ENCODE measurements around the gene RRAS. TPM values are rescaled to one million over a fixed set of nuclear protein-coding genes. Genes with fewer than 3 reads are reported as not detected.

RRAS gene
- total and polyA plus RNA-seq, 2 donors = 11.8 to 279 TPM

DNA sequence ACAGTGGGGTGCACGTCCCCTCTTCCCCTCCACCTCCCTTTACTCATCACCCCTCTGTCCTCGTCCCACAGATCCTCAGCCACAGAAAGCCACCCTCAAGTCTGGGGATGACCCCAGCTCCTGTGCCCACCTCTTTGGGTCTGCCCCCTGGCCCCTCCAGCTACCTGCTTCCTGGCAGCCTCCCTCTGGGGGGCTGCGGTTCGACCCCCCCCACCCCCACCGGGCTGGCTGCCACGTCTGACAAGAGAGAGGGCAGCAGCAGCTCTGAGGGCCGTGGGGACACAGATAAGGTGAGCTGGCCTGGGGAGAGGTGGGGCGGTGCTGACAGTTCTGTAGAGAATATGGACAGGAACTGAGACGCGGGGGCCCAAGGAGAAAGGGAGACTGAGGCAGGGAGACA is 14.6 kb upstream of the RRAS start:
- WGBS = 83% methylated on average over 10 of the region's 10 CpGs
- Histone ChIP-seq H3K36me3 (ENCODE audit: insufficient read depth) (peaks cover 8% of the 10 kb centered on the region), H3K27ac (ENCODE audit: low read depth) (no peak overlapping the region), H3K4me3 (ENCODE audit: low read depth, low read length) (no peak overlapping the region), H3K4me1 (ENCODE audit: insufficient read depth) (no peaks in the 10 kb centered on the region)
- no peak for DNase-seq (ENCODE audit: extremely low spot score)

DNA sequence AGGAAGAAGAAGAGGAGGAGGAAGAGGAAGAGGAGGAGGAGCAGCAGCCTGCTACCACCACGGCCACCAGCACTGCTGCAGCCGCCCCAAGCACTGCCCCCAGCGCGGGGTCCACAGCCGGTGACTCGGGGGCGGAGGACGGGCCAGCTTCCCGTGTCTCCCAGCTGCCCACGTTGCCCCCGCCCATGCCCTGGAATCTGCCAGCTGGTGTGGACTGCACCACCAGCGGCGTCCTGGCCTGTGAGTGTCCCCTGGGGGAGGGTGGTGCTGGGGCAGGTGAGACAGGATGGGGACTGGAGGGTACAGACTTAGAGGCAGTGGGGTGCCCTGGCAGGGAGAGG is 13.5 kb upstream of the RRAS start:
- DNase-seq (ENCODE audit: extremely low spot score) = no peak
- peaks cover 8% of the 10 kb centered on the region for H3K36me3 ChIP-seq (ENCODE audit: insufficient read depth)
- 92% methylated on average over 13 of the region's 13 CpGs for WGBS

DNA sequence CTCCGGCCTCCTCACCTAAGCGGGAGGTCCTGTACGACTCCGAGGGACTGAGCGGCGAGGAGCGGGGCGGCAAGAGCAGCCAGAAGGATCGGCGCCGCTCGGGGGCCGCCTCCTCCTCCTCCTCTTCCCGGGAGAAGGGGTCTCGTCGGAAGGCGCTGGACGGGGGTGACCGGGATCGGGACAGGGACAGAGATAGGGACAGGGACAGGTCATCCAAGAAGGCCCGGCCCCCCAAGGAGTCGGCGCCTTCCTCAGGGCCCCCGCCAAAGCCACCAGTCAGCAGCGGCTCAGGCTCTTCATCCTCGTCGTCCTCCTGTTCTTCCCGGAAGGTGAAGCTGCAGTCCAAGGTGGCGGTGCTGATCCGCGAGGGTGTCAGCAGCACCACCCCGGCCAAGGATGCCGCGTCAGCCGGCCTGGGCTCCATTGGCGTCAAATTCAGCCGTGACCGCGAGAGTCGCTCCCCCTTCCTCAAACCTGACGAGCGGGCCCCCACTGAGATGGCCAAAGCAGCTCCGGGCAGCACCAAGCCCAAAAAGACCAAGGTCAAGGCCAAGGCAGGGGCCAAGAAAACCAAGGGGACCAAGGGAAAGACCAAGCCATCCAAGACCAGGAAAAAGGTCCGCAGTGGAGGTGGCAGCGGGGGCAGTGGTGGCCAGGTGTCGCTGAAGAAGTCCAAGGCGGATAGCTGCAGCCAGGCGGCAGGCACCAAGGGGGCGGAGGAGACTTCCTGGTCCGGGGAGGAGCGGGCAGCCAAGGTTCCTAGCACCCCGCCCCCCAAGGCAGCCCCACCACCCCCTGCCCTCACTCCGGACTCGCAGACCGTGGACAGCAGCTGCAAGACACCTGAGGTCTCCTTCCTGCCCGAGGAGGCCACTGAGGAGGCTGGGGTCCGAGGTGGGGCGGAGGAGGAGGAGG is 12.9 kb upstream of the RRAS start:
- no peak for DNase-seq (ENCODE audit: extremely low spot score)
- H3K4me3 ChIP-seq (ENCODE audit: low read depth, low read length) = no peak overlapping the region
- peaks cover 8% of the 10 kb centered on the region for H3K36me3 ChIP-seq (ENCODE audit: insufficient read depth)
- H3K27ac ChIP-seq (ENCODE audit: low read depth) = no peak overlapping the region
- H3K4me1 ChIP-seq (ENCODE audit: insufficient read depth) = no peaks in the 10 kb centered on the region
- 93% methylated on average over 58 of the region's 58 CpGs for WGBS

More for the DNA sequence above, 13.5 kb upstream of the RRAS start:
- no peak overlapping the region for H3K4me3 ChIP-seq (ENCODE audit: low read depth, low read length)
- no peaks in the 10 kb centered on the region for H3K4me1 ChIP-seq (ENCODE audit: insufficient read depth)
- H3K27ac ChIP-seq (ENCODE audit: low read depth) = no peak overlapping the region

DNA sequence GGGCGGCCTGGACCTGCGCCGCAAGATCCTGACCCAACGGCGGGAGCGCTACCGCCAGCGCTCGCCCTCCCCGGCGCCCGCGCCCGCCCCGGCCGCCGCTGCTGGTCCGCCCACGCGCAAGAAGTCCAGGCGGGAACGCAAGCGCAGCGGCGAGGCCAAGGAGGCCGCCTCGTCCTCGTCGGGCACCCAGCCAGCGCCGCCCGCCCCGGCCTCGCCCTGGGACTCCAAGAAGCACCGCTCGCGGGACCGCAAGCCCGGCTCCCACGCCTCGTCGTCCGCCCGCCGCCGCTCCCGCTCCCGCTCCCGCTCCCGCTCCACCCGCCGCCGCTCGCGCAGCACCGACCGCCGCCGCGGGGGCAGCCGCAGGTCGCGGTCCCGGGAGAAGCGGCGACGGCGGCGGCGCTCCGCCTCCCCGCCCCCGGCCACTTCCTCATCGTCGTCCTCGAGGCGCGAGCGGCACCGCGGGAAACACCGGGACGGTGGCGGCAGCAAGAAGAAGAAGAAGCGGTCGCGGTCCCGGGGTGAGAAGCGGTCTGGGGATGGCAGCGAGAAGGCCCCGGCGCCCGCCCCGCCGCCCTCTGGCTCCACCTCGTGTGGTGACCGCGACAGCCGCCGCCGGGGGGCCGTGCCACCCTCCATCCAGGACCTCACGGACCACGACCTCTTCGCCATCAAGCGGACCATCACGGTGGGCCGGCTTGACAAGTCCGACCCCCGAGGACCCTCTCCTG is 12.0 kb upstream of the RRAS start:
- peaks cover 8% of the 10 kb centered on the region for H3K36me3 ChIP-seq (ENCODE audit: insufficient read depth)
- H3K27ac ChIP-seq (ENCODE audit: low read depth) = no peak overlapping the region
- WGBS = 97% methylated on average over 110 of the region's 110 CpGs
- H3K4me1 ChIP-seq (ENCODE audit: insufficient read depth) = no peaks in the 10 kb centered on the region
- H3K4me3 ChIP-seq (ENCODE audit: low read depth, low read length) = no peak overlapping the region
- no peak for DNase-seq (ENCODE audit: extremely low spot score)

DNA sequence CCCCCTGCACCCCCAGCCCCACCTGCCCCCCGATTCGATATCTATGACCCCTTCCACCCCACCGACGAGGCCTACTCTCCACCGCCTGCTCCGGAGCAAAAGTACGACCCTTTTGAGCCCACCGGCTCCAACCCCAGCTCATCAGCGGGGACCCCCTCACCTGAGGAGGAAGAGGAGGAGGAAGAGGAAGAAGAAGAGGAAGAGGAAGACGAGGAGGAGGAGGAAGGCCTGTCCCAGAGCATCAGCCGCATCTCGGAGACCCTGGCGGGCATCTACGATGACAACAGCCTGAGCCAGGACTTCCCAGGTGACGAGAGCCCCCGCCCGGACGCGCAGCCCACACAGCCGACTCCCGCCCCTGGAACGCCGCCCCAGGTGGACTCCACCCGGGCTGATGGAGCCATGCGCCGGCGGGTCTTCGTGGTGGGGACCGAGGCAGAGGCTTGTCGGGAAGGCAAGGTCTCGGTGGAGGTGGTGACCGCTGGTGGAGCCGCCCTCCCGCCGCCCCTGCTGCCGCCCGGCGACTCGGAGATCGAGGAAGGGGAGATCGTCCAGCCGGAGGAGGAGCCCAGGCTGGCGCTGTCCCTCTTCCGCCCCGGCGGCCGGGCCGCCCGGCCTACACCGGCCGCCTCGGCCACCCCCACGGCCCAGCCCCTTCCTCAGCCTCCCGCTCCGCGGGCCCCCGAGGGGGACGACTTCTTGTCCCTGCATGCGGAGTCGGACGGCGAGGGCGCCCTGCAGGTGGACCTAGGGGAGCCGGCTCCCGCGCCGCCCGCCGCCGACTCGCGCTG is 11.3 kb upstream of the RRAS start:
- Histone ChIP-seq H3K4me3 (ENCODE audit: low read depth, low read length) (no peak overlapping the region), H3K4me1 (ENCODE audit: insufficient read depth) (no peaks in the 10 kb centered on the region), H3K27ac (ENCODE audit: low read depth) (no peak overlapping the region), H3K36me3 (ENCODE audit: insufficient read depth) (peaks cover 8% of the 10 kb centered on the region)
- no peak for DNase-seq (ENCODE audit: extremely low spot score)
- WGBS = 96% methylated on average over 72 of the region's 72 CpGs

DNA sequence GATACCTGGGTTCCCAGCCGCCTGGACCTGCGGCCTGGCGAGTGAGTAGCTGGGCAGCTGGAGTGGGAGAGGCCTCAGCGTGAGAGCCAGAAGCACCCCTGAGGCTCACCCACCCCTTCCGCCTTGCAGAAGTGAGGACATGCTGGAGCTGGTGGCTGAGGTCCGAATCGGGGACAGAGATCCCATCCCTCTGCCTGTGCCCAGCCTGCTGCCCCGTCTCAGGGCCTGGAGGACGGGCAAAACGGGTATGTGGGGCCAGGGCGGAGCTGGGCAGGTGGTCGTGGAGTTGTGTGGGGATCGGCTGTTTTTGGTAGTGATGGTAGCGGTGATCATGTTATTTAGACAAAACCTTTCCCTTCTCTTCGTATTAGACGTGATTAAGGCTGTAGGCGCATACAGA is 6.6 kb upstream of the RRAS start:
- Histone ChIP-seq H3K27ac (ENCODE audit: low read depth) (no peak overlapping the region), H3K4me1 (ENCODE audit: insufficient read depth) (no peaks in the 10 kb centered on the region), H3K36me3 (ENCODE audit: insufficient read depth) (peaks cover 4% of the 10 kb centered on the region), H3K4me3 (ENCODE audit: low read depth, low read length) (no peak overlapping the region)
- no peak for DNase-seq (ENCODE audit: extremely low spot score)
- 91% methylated on average over 17 of the region's 17 CpGs for WGBS

DNA sequence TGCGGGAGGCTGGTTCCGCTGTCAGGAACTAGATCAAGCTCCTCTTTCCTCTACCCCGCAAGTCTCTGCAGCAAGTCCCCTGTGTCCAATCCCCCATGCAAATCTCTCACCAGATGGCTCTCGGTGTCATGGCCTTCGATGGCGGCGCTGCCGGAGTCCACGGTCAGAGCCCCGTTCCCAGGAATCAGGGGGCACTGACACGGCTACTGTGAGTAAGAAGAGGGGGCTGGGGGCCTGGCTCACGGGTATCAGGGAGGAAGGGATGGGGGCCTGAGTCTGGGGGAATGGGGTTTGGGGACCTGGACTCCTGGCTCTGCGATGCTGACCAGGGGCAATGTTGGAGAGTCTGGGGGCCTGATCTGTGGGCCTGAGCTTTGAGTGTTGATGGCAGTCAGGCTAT is 6.1 kb upstream of the RRAS start:
- Histone ChIP-seq H3K4me1 (ENCODE audit: insufficient read depth) (no peaks in the 10 kb centered on the region), H3K36me3 (ENCODE audit: insufficient read depth) (no peaks in the 10 kb centered on the region), H3K27ac (ENCODE audit: low read depth) (no peak overlapping the region), H3K4me3 (ENCODE audit: low read depth, low read length) (no peak overlapping the region)
- WGBS = 91% methylated on average over 13 of the region's 13 CpGs
- no peak for DNase-seq (ENCODE audit: extremely low spot score)

DNA sequence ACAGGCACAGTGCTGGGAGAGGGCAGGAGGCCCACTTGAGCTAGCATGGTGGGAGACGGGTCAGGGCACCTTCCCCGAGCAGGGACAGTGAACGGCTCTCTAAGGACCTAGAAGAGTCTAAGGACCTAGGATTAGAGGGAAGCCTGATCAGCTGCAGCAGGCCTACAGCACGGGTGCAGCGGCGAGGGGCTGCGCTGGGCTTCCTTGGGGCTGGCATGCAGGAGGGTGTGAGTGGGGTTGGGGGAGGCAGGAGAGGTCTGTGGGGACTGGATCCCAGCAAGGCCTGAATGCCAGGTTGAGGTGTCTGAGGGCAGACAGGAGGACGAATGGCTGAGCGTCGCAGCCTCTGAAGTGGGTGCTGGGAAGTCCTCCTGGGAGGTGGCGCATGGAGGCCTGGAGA is 5.6 kb upstream of the RRAS start:
- Histone ChIP-seq H3K4me1 (ENCODE audit: insufficient read depth) (no peaks in the 10 kb centered on the region), H3K27ac (ENCODE audit: low read depth) (no peak overlapping the region), H3K36me3 (ENCODE audit: insufficient read depth) (no peaks in the 10 kb centered on the region), H3K4me3 (ENCODE audit: low read depth, low read length) (no peak overlapping the region)
- DNase-seq (ENCODE audit: extremely low spot score) = no peak
- 91% methylated on average over 11 of the region's 11 CpGs for WGBS

DNA sequence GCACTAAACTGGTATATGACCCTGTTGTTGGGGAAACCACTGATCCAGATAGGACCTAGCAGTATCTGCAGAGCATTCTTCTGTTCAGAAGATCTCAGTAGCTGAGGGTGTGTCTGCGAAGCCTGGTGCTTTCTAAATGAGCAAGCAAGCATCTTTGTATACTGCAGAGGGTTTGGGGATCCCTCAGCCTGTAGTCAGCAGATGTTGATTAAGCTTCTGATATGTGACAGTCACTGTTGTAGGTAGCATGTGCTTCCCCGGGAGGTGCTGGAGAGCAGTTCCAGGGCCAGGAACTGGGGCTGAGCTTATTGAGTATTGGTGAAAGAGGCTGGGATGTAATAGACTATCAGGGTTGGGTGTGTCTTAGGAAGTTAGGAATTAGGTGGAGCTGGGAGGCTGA is 3.5 kb upstream of the RRAS start:
- no peaks in the 10 kb centered on the region for H3K4me1 ChIP-seq (ENCODE audit: insufficient read depth)
- H3K4me3 ChIP-seq (ENCODE audit: low read depth, low read length) = no peak overlapping the region
- 69% methylated on average over 2 of the region's 2 CpGs for WGBS
- DNase-seq (ENCODE audit: extremely low spot score) = no peak
- no peak overlapping the region for H3K27ac ChIP-seq (ENCODE audit: low read depth)
- H3K36me3 ChIP-seq (ENCODE audit: insufficient read depth) = no peaks in the 10 kb centered on the region

DNA sequence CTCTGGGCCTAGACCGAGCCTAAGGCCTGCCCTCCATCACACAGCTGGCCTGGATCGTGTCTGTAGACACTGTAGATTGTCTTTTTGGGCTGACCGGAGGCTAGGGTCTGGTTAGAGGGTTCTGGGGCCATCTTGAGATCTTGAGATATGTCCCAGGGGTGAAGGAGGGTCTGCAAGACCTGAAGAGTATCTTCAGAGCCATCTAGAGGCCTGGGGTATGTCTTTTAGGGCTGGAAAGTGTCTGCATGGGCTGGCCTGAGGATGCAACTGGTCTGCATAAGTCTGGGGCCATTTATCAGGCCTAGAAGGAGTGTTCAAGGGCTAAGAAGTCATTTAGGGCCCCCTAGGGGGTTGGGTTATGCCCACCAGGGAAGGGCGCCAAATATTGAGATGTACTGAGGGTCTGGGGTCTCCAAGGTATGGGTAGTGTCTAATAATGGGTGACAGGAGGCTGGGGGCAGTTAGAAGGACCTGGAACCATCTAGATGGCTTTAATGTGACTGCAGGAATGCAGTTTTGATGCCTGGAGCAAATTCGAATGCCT is 2.6 kb upstream of the RRAS start:
- Histone ChIP-seq H3K36me3 (ENCODE audit: insufficient read depth) (no peaks in the 10 kb centered on the region), H3K4me1 (ENCODE audit: insufficient read depth) (no peaks in the 10 kb centered on the region), H3K4me3 (ENCODE audit: low read depth, low read length) (peak overlapping the region; percentile 74), H3K27ac (ENCODE audit: low read depth) (peak overlapping the region; percentile 90)
- no peak for DNase-seq (ENCODE audit: extremely low spot score)
- WGBS = 8% methylated on average over 5 of the region's 5 CpGs

DNA sequence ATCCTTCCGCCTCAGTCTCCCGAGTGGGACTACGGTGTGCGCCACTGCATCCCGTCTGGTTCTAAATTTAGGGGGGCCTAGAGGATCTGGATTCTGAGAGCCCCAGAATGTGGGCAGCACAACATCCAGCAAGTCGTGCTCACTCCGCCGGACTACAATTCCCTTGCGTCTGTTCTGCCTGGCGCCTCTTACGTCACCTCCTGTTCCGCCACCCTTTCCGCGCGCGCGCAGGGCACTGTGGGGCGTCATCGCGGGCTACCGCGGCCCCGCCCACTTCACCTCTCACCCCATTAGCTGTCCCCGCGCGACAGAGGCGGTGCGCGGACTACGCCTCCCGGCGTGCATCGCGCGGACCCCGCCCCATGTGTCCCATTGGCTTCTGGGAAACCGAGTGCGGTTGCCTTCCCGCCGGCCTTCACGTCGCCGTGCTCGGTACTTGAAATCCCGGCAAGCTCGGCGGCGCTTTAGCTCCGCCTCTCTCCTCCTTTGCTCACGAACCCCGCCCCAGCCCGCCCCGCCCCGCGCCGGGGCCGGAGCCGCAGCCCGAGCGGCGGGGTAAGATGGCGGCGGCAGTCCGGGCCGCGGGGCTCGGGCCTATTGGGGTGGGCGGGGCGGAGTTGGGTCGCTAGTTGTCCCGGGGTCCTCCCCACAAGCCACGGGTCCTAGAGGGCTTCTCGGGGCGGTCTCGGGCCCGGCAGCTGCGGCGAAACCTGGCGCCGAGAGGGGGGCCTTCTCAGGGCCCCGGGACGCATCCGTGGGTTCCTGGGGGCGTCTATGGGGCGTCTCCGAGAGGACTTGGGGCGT is 1.9 kb upstream of the RRAS start, which contains the start of gene SCAF1:
Gene SCAF1 (plus strand): TSS at position 522 of the 804 bp plus-strand sequence. CDS start 2,818 bp downstream, outside the sequence.
- H3K36me3 ChIP-seq (ENCODE audit: insufficient read depth) = no peaks in the 10 kb centered on the region
- H3K4me1 ChIP-seq (ENCODE audit: insufficient read depth) = no peaks in the 10 kb centered on the region
- under 1% methylated on average over 87 of the region's 87 CpGs for WGBS
- H3K27ac ChIP-seq (ENCODE audit: low read depth) = peak within 1 kb of the TSS; percentile 100
- DNase-seq (ENCODE audit: extremely low spot score) = peak; percentile 95
- peak within 1 kb of the TSS; percentile 74 for H3K4me3 ChIP-seq (ENCODE audit: low read depth, low read length)

DNA sequence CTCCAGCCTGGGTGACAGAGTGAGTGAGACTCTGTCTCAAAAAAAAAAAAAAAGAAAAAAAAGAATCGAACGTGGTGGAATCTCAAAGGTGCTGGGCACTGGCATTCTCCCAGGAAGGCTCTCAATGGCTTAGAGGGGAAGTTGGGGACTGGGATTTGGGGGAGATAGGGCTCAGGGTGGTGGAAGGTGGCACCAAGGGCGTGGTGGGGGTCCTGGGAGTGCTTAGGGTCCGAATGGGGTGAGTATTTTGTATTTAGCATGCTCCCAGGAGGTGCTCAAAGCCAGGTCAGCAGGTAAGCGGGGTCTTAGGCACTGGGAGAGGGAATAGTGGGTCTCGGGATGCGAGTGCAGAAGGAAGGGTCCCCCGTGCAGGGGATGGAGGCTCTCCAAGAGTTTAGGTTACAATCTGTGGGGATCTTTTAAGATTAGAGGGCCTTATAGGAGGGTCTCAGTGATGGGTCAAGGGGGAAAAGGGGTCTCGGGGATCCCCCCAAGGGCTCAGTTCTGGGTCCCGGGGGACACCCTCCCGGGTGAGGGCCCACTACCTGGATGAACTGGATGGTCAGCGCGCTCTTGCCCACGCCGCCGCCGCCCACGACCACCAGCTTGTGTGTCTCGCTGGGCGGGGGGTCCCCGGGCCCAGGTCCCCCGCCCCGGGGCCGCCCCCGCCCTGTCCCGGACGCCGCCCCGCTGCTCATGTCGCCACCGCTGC is 386 bp downstream of the RRAS start:
- no peaks in the 10 kb centered on the region for H3K4me1 ChIP-seq (ENCODE audit: insufficient read depth)
- H3K36me3 ChIP-seq (ENCODE audit: insufficient read depth) = no peaks in the 10 kb centered on the region
- peak overlapping the region; percentile 60 for H3K4me3 ChIP-seq (ENCODE audit: low read depth, low read length)
- no peak for DNase-seq (ENCODE audit: extremely low spot score)
- peak overlapping the region; percentile 86 for H3K27ac ChIP-seq (ENCODE audit: low read depth)
- 3% methylated on average over 31 of the region's 31 CpGs for WGBS

All from urinary bladder (tissue), 4 donors.